ENCODE measurements around the gene ABCB8. TPM values are rescaled to one million over a fixed set of nuclear protein-coding genes. Genes with fewer than 3 reads are reported as not detected.
A peak's percentile ranks its signal among the peaks of the same experiment; 100 is the strongest.

ABCB8 gene
- total RNA-seq, 2 donors from 2014 or later = 11.9 to 20.6 TPM

DNA sequence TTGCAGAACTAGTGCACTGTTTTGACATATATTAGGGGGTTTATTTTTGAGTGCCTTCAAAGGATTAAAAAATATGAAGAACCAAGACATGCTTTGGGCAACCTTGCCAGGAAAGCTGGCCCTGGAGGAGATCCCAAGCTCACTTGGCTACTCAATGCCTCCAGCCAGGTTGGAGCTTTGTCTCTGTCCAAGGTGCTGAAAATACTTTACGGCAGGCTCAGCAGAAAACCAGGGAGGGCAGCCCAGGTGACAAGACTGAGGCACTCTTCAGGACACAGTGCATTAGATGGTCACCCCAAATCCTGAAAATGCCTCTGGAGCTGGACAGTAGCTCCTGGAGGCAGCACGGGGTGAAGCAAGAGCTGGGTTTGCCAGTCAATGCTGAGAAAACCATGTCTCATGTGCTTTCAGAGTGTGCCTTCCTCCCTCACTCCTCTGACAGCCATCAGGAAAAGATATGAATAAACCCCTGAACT lies 44.3 kb upstream of the ABCB8 start:
- TF ChIP-seq CTCF (IDR thresholded peaks at IDR 0.05) = no peak
- no peaks in the 10 kb centered on the region for H3K27me3 ChIP-seq
- H3K4me3 ChIP-seq = no peak overlapping the region
- no peak for DNase-seq (ENCODE audit: low spot score)
- H3K9me3 ChIP-seq = no peaks in the 10 kb centered on the region
- no peaks in the 10 kb centered on the region for H3K36me3 ChIP-seq
- H3K4me1 ChIP-seq = peaks cover 0 to 33% of the 10 kb centered on the region in 2 donors
- H3K27ac ChIP-seq = no peak overlapping the region

- Histone ChIP-seq H3K27me3 (no peaks in the 10 kb centered on the region), H3K4me3 (no peak overlapping the region), H3K9me3 (no peaks in the 10 kb centered on the region), H3K27ac (peak overlapping the region; percentile 43 to 54), H3K36me3 (no peaks in the 10 kb centered on the region), H3K4me1 (peaks cover 0 to 31% of the 10 kb centered on the region in 2 donors)
- no peak for DNase-seq (ENCODE audit: low spot score)
- TF ChIP-seq CTCF (IDR thresholded peaks at IDR 0.05) = peak; percentile 50 to 79
These were observed 42.1 kb upstream of the ABCB8 start for GRCh38 chr7:150986099-150986512.

DNA sequence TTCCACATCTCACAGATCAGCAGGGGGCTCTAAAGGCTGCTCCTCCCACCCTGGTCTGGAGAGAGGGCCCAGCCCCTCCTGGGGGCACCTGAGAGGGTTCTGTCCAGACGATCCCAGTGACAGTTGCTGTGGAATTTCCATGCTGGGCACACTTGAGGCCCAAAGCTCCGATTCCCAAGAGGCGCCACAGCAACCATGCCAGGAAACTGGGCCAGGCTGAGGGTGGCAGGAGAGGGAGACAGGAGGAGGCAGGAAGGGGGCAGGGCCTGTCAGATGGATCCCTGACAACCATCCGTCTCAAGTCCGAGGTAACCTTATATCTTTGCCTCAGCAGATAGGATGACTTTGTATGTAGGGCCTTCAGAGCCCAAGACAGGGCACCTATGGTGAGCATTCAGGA lies 41.7 kb upstream of the ABCB8 start:
- Histone ChIP-seq H3K4me1 (peaks cover 0 to 31% of the 10 kb centered on the region in 2 donors), H3K36me3 (no peaks in the 10 kb centered on the region), H3K9me3 (no peaks in the 10 kb centered on the region), H3K4me3 (no peak overlapping the region), H3K27me3 (no peaks in the 10 kb centered on the region), H3K27ac (peak overlapping the region; percentile 43 to 54)
- no peak for DNase-seq (ENCODE audit: low spot score)
- no peak for TF ChIP-seq CTCF (IDR thresholded peaks at IDR 0.05)

- Histone ChIP-seq H3K27me3 (no peaks in the 10 kb centered on the region), H3K9me3 (no peaks in the 10 kb centered on the region), H3K4me3 (peak overlapping the region in 1 of 2 donors; percentile 5), H3K27ac (peak overlapping the region in 1 of 2 donors; percentile 41), H3K36me3 (no peaks in the 10 kb centered on the region), H3K4me1 (peaks cover 0 to 31% of the 10 kb centered on the region in 2 donors)
- DNase-seq (ENCODE audit: low spot score) = no peak
- TF ChIP-seq CTCF (IDR thresholded peaks at IDR 0.05) = peak; percentile 89 to 95
These were observed 39.7 kb upstream of the ABCB8 start for GRCh38 chr7:150988230-150989226.

DNA sequence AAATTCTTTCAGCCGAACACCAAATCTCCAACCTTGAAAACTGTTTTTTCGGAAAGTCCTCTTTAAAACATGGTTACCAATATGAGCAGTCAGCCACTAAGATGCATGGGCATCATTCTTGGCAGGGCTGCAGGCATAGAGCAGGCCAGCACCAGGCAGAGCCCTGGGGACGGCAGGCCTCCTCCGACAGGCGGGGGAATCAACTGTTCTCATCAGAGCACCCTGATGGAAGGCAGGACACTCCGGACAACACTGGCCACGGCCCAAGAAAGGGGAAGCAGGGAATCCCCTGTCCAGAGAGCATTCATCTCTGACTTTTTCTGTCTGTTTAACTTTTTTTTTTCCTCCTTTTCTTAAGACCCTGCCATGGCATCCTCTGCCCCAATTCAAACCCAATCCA lies 38.8 kb upstream of the ABCB8 start:
- peak overlapping the region in 1 of 2 donors; percentile 41 for H3K27ac ChIP-seq
- no peak for DNase-seq (ENCODE audit: low spot score)
- H3K4me3 ChIP-seq = no peak overlapping the region
- H3K9me3 ChIP-seq = no peaks in the 10 kb centered on the region
- H3K36me3 ChIP-seq = no peaks in the 10 kb centered on the region
- H3K27me3 ChIP-seq = no peaks in the 10 kb centered on the region
- TF ChIP-seq CTCF (IDR thresholded peaks at IDR 0.05) = no peak
- peaks cover 0 to 37% of the 10 kb centered on the region in 2 donors for H3K4me1 ChIP-seq
